ENCODE results near the gene DDT.
"Not testable (repeated sequence)": the region's sequence is repeated elsewhere in the genome, so short reads cannot be mapped to it uniquely, and the experiment has no call there.

DDT gene

GRCh38 chr22:23986538-23987178 is 12.4 kb upstream of the DDT start:
- not testable (repeated sequence) for DNase-seq

- DNase-seq, result not testable (repeated sequence)
Observed at GRCh38 chr22:23986089-23986488, 11.8 kb upstream of the DDT start.

- DNase-seq, result no peak
Observed at GRCh38 chr22:23984430-23984829, 10.2 kb upstream of the DDT start.

- not testable (repeated sequence) for DNase-seq
Observed at GRCh38 chr22:23980567-23980966, 6.3 kb upstream of the DDT start.

- DNase-seq, result not testable (repeated sequence)
Observed at GRCh38 chr22:23979557-23980240, 5.5 kb upstream of the DDT start, which contains the start of gene GSTT2. TSS of gene GSTT2 (plus strand) at chr22:23980134.

GRCh38 chr22:23977304-23977703 is 3.1 kb upstream of the DDT start:
- DNase-seq, result not testable (repeated sequence)

- not testable (repeated sequence) for DNase-seq
Observed at GRCh38 chr22:23974836-23975352, 653 bp upstream of the DDT start.

- DNase-seq, result not testable (repeated sequence)
Observed at GRCh38 chr22:23971927-23972326, 2.3 kb downstream of the DDT start.

- no peak for DNase-seq
Observed at GRCh38 chr22:23970816-23971486, 3.3 kb downstream of the DDT start.

- DNase-seq, result no peak
Observed at GRCh38 chr22:23970201-23970641, 4.0 kb downstream of the DDT start.

- DNase-seq, result no peak
Observed at GRCh38 chr22:23969071-23969470, 5.2 kb downstream of the DDT start.

GRCh38 chr22:23966568-23966967 is 7.7 kb downstream of the DDT start, which contains the start of gene DDTL:
TSS of gene DDTL (plus strand) at chr22:23966888. CDS start at chr22:23966915, 27 bp downstream.
- not testable (repeated sequence) for DNase-seq

- DNase-seq, result not testable (repeated sequence)
Observed at GRCh38 chr22:23966094-23966493, 8.1 kb downstream of the DDT start.

GRCh38 chr22:23961084-23961771 is 13.0 kb downstream of the DDT start, which contains the start of gene GSTT2B:
TSS of gene GSTT2B (minus strand) at chr22:23961195. CDS start at chr22:23961131, 64 bp downstream.
- DNase-seq, result not testable (repeated sequence)

- DNase-seq, result peak; percentile 74
Observed at GRCh38 chr22:23956301-23956900, 17.8 kb downstream of the DDT start.

- not testable (repeated sequence) for DNase-seq
Observed at GRCh38 chr22:23955886-23956285, 18.4 kb downstream of the DDT start.

GRCh38 chr22:23954991-23955305 is 19.3 kb downstream of the DDT start:
- not testable (repeated sequence) for DNase-seq

GRCh38 chr22:23954193-23954990 is 19.8 kb downstream of the DDT start:
- DNase-seq, result not testable (repeated sequence)

- not testable (repeated sequence) for DNase-seq
Observed at GRCh38 chr22:23953485-23953884, 20.8 kb downstream of the DDT start.

- DNase-seq, result not testable (repeated sequence)
Observed at GRCh38 chr22:23952794-23953405, 21.3 kb downstream of the DDT start.

- not testable (repeated sequence) for DNase-seq
Observed at GRCh38 chr22:23951383-23951782, 22.9 kb downstream of the DDT start.

Measured in stimulated activated CD4-positive, alpha-beta T cell treated with anti-CD3 and anti-CD28 coated beads, Interleukin-4, amount 100 ng/mL, for 1 hour (primary cell).